ENCODE data around the gene ZP1. TPM values are rescaled to one million over a fixed set of nuclear protein-coding genes. Genes with fewer than 3 reads are reported as not detected.

ZP1 gene
- total and polyA plus RNA-seq, 2 of the 4 experiments (the other 2 are of a cell fraction) = 0.18 to 1.6 TPM

DNA sequence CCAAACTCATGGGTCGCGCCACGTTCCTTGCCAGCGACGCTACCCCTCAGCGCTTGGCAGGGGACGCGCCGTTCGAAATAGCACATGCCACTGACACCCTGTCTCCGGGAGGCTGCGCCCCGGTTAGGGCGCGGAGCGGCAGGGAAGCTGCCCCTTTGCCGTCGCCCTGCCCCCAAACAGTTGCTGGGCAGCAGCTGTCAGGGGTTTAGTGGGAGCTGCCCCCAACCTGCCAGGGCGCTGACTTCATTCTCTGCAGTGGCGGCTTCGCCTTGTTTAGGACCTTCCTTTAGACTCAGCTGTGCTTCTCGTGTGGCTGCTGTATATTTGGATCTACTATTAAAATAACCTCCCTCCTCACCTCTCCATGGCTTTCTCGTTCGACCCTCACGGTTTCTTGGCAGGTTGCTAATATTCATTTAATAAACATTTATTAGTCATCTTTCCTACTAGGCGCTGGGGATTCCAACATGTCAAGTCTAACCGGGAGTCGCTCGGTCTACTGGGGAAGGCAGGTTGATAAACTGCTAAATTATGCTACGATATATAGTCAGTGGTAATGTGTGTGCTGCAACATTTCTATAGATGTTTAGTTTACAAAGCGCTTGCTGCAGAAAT, 47.4 kb downstream of the ZP1 start:
- Histone ChIP-seq H3K27me3 (ENCODE audit: control insufficient read depth, insufficient read depth, low read length) (peaks cover 6% of the 10 kb centered on the region; the same call in 1 of the 2 replicates), H3K27ac (ENCODE audit: insufficient read depth, low read length) (peak overlapping the region; percentile 94), H3K18ac (ENCODE audit: low read depth, low read length) (no peak overlapping the region), H2BK5ac (ENCODE audit: low read depth, low read length, poor library complexity, severe bottlenecking) (peak overlapping the region; percentile 15), H3K9me1 (ENCODE audit: insufficient read depth, low read length) (peaks cover 17% of the 10 kb centered on the region), H3K79me1 (ENCODE audit: low read depth in 1 of 2, low read length in 2 of 2) (peaks cover 22 to 49% of the 10 kb centered on the region in 2 experiments), H2BK15ac (ENCODE audit: low read depth, low read length) (no peak overlapping the region), H4K8ac (ENCODE audit: low read depth in 2 of 2, low read length in 2 of 2) (peak overlapping the region; percentile 51 to 100; a peak in 2 of 4 replicates), H2AK5ac (ENCODE audit: low read depth, low read length) (0 out of 2 replicates have a peak overlapping the region, but pooled peaks have one; percentile 17), H4K91ac (ENCODE audit: insufficient read depth, low read depth, low read length) (peak overlapping the region; percentile 7), H3K4ac (ENCODE audit: low read depth, low read length) (peak overlapping the region; percentile 74; the same call in 1 of the 2 replicates), H3K36me3 (ENCODE audit: control insufficient read depth, insufficient read depth, low read length) (peaks cover 1% of the 10 kb centered on the region), H3K9me3 (ENCODE audit: control insufficient read depth, insufficient read depth, low read length) (no peaks in the 10 kb centered on the region), H2BK20ac (ENCODE audit: low read depth, low read length) (no peak overlapping the region), H3K4me1 (ENCODE audit: control insufficient read depth, insufficient read depth, low read length) (peaks cover 7% of the 10 kb centered on the region), H3K56ac (ENCODE audit: extremely low read depth, insufficient read depth, low read length) (peak overlapping the region; percentile 27), H3K14ac (replicated peaks; ENCODE audit: low read depth, low read length) (0 out of 2 replicates have a peak overlapping the region, but pooled peaks have one; percentile 51), H4K5ac (ENCODE audit: low read depth, low read length) (no peak overlapping the region), H3K4me3 (ENCODE audit: insufficient read depth, low read depth, low read length) (peak overlapping the region; percentile 52), H4K20me1 (ENCODE audit: insufficient read depth, low read length) (peaks cover 14% of the 10 kb centered on the region; the same call in 1 of the 2 replicates), H3K23ac (ENCODE audit: low read depth, low read length) (peak overlapping the region; percentile 50), H3K9ac (ENCODE audit: low read depth, low read length) (peak overlapping the region; percentile 95), H2AFZ (replicated peaks; ENCODE audit: low read length, poor library complexity) (peak overlapping the region; percentile 99), H2BK120ac (ENCODE audit: low read depth, low read length) (no peak overlapping the region), H3K4me2 (ENCODE audit: low read depth, low read length) (peak overlapping the region; percentile 75), H2AK9ac (replicated peaks; ENCODE audit: low read depth, low read length, poor library complexity) (peak overlapping the region; percentile 92)
- in situ Hi-C loops (cut with MboI; ENCODE audit: low sequenced_read_pairs) = loop anchor here (25.0 kb wide), 1 partner anchor 1327 kb away; no protein-coding TSS in a partner anchor
- peak; percentile 60; the same call in 1 of the 2 replicates for TF ChIP-seq MXI1 (IDR thresholded peaks at IDR 0.05; ENCODE audit: borderline replicate concordance, low read depth, low read length)
- no peak for TF ChIP-seq MAZ (IDR thresholded peaks at IDR 0.05; ENCODE audit: borderline replicate concordance, low read depth, low read length)
- no peak for TF ChIP-seq MAFK (IDR thresholded peaks at IDR 0.05; ENCODE audit: low read depth, low read length)
- TF ChIP-seq, protein P1, sequence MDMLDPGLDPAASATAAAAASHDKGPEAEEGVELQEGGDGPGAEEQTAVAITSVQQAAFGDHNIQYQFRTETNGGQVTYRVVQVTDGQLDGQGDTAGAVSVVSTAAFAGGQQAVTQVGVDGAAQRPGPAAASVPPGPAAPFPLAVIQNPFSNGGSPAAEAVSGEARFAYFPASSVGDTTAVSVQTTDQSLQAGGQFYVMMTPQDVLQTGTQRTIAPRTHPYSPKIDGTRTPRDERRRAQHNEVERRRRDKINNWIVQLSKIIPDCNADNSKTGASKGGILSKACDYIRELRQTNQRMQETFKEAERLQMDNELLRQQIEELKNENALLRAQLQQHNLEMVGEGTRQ (IDR thresholded peaks at IDR 0.05; ENCODE audit: low read depth, low read length) = no peak
- 0% methylated on average over 14 of the region's 31 CpGs; no CpG with 5 or more reads in 1 of the 2 experiments for WGBS, 2 experiments (ENCODE audit: extremely low coverage in 2 of 2, insufficient read length in 1 of 2)
- peak; percentile 34 for DNase-seq
- no TSS peak for BruUV-seq (replicated peaks)
- intact Hi-C loops (cut with micrococcal nuclease) = loop anchor here (2.0 kb wide), 1 partner anchor 272 kb away; no protein-coding TSS in a partner anchor
- dilution Hi-C loops (cut with HindIII; ENCODE audit: low sequenced_read_pairs, unreplicated experiment) = no loop called here
- CTCF ChIA-PET = interaction anchor here (0.7 to 1.6 kb wide), 5 partner anchors 13 to 1743 kb away, joined by 3 to 8 read pairs (median 3); partner anchors contain the start of gene DTX4
- POLR2A ChIA-PET (ENCODE audit: unreplicated experiment) = interaction anchor here (0.5 kb wide), 1 partner anchor 10 kb away, joined by 3 read pairs; no protein-coding TSS in a partner anchor
- peak; percentile 25 for ATAC-seq (ENCODE audit: low read depth)
